ENCODE measurements around the gene IL11. TPM values are rescaled to one million over a fixed set of nuclear protein-coding genes. Genes with fewer than 3 reads are reported as not detected.
A peak's percentile ranks its signal among the peaks of the same experiment; 100 is the strongest.

Gene IL11
- total RNA-seq, 1 donor from 2014 or later: not detected

GRCh38 chr19:55373306-55373992, 3.2 kb upstream of the IL11 start:
- no peak for DNase-seq (ENCODE audit: low read depth in 2 of 2)

- DNase-seq (ENCODE audit: low read depth in 2 of 2): no peak
These were observed 2.2 kb upstream of the IL11 start for GRCh38 chr19:55372316-55373081.

GRCh38 chr19:55369653-55370304, 484 bp downstream of the IL11 start:
- DNase-seq (ENCODE audit: low read depth in 2 of 2): no peak

- no peak for DNase-seq (ENCODE audit: low read depth in 2 of 2)
These were observed 1.3 kb downstream of the IL11 start for GRCh38 chr19:55368701-55369563.

- no peak for DNase-seq (ENCODE audit: low read depth in 2 of 2)
These were observed 2.2 kb downstream of the IL11 start for GRCh38 chr19:55368106-55368505.

GRCh38 chr19:55366790-55367189, 3.5 kb downstream of the IL11 start:
- DNase-seq (ENCODE audit: low read depth in 2 of 2): no peak

- no peak for DNase-seq (ENCODE audit: low read depth in 2 of 2)
These were observed 4.3 kb downstream of the IL11 start for GRCh38 chr19:55365964-55366363.

GRCh38 chr19:55365245-55365644, 5.0 kb downstream of the IL11 start:
- DNase-seq (ENCODE audit: low read depth in 2 of 2): no peak

GRCh38 chr19:55362990-55363716, 7.1 kb downstream of the IL11 start, which contains the start of gene GARIN5B:
Gene GARIN5B (minus strand): TSS chr19:55363260. CDS start chr19:55363066, 194 bp downstream.
- DNase-seq (ENCODE audit: low read depth in 2 of 2): no peak

GRCh38 chr19:55362174-55362989, 7.9 kb downstream of the IL11 start:
- DNase-seq (ENCODE audit: low read depth in 2 of 2): no peak

- DNase-seq (ENCODE audit: low read depth in 2 of 2): no peak
These were observed 9.4 kb downstream of the IL11 start for GRCh38 chr19:55360902-55361301.

- peak; percentile 36 to 66 for DNase-seq (ENCODE audit: low read depth in 2 of 2)
These were observed 11.0 kb downstream of the IL11 start for GRCh38 chr19:55358943-55359908.

- DNase-seq (ENCODE audit: low read depth in 2 of 2): no peak
These were observed 11.8 kb downstream of the IL11 start for GRCh38 chr19:55358493-55358892.

GRCh38 chr19:55355213-55355821, 14.9 kb downstream of the IL11 start:
- DNase-seq (ENCODE audit: low read depth in 2 of 2): peak in 1 of 2 donors; percentile 22

GRCh38 chr19:55354698-55355212, 15.5 kb downstream of the IL11 start, which contains the start of gene COX6B2:
Gene COX6B2 (minus strand): TSS chr19:55354719. CDS start chr19:55354521, 198 bp downstream.
- DNase-seq (ENCODE audit: low read depth in 2 of 2): no peak

- DNase-seq (ENCODE audit: low read depth in 2 of 2): peak; percentile 45 to 56
These were observed 16.2 kb downstream of the IL11 start for GRCh38 chr19:55353803-55354697.

- no peak for DNase-seq (ENCODE audit: low read depth in 2 of 2)
These were observed 16.9 kb downstream of the IL11 start for GRCh38 chr19:55353356-55353802.

All from lung microvascular endothelial cell (primary cell).